HG02763 (cell line): ENCODE measurements around the gene L3MBTL3.
"Not testable (repeated sequence)": the region's sequence is repeated elsewhere in the genome, so short reads cannot be mapped to it uniquely, and the experiment has no call there.

Experiments used
- ATAC-seq: cut with Tn5 transposase; IDR thresholded peaks from one replicate; pipeline ENCODE4 v1.9.1; 2021; ENCODE audit warnings: mild to moderate bottlenecking, moderate library complexity; ENCODE audit not compliant: unreplicated experiment

L3MBTL3 gene

GRCh38 chr6:130173377-130174004, 155.1 kb downstream of the L3MBTL3 start:
- ATAC-seq = not testable (repeated sequence)

GRCh38 chr6:130176378-130176777, 158.0 kb downstream of the L3MBTL3 start:
- no peak for ATAC-seq

- no peak for ATAC-seq
These were observed 160.3 kb downstream of the L3MBTL3 start for GRCh38 chr6:130178692-130179091.

- ATAC-seq = no peak
These were observed 164.1 kb downstream of the L3MBTL3 start for GRCh38 chr6:130182466-130182865.

- no peak for ATAC-seq
These were observed 165.2 kb downstream of the L3MBTL3 start for GRCh38 chr6:130183271-130184222.

GRCh38 chr6:130185658-130186057, 167.3 kb downstream of the L3MBTL3 start:
- no peak for ATAC-seq

- no peak for ATAC-seq
These were observed 169.2 kb downstream of the L3MBTL3 start for GRCh38 chr6:130187335-130188206.

GRCh38 chr6:130188207-130188899, 170.0 kb downstream of the L3MBTL3 start:
- no peak for ATAC-seq

- no peak for ATAC-seq
These were observed 171.4 kb downstream of the L3MBTL3 start for GRCh38 chr6:130189531-130190397.
